HEK293 (cell line): ENCODE measurements around the gene C19orf47.

Experiments used
- CTCF ChIA-PET: fragments of 350-600 bp; formaldehyde crosslinking; extraction: SDS; loops from one replicate; lab custom pipeline; 2021; ENCODE audit warnings: antibody characterized with exemption; lab: Yijun Ruan, JAX
- POLR2A ChIA-PET: fragments of 300-600 bp; formaldehyde crosslinking; extraction: SDS; loops from one replicate; lab custom pipeline; 2020; ENCODE audit warnings: antibody characterized with exemption, inconsistent platforms; lab: Yijun Ruan, JAX
- H3K27ac ChIP-seq: fragments of 200-500 bp; sonication (Bioruptor generic); 2 replicates; pipeline ENCODE4 v1.5.1; 2014; ENCODE audit warnings: low read depth, low read length, control low read depth, inconsistent platforms; ENCODE audit errors: extremely low read depth
- H3K36me3 ChIP-seq, 2 experiments: fragments of 200-500 bp in 1 of 2; sonication (Bioruptor generic) in 1 of 2; 1 replicate in 1 of 2; 2 replicates in 1 of 2; pipeline ENCODE4 v1.5.1; 2014 to 2017; ENCODE audit warnings: inconsistent platforms in 2 of 2, low read length in 2 of 2; ENCODE audit not compliant: control insufficient read depth in 2 of 2, insufficient read depth in 1 of 2
- H3K4me1 ChIP-seq: fragments of 200-500 bp; sonication (Bioruptor generic); 2 replicates; pipeline ENCODE4 v1.5.1; 2014; ENCODE audit warnings: mild to moderate bottlenecking, low read length, inconsistent platforms; ENCODE audit not compliant: control insufficient read depth, insufficient read depth
- H3K4me3 ChIP-seq: 2 replicates; pipeline ENCODE4 v1.5.1; 2011; ENCODE audit warnings: low read depth, mild to moderate bottlenecking, control low read depth, low read length, moderate library complexity
- H3K9me3 ChIP-seq: fragments of 200-500 bp; sonication (Bioruptor generic); 2 replicates; pipeline ENCODE4 v1.5.1; 2014; ENCODE audit warnings: low read depth, low read length, inconsistent platforms; ENCODE audit not compliant: control insufficient read depth, insufficient read depth
- GLIS2 ChIP-seq: fragments of 450-650 bp; formaldehyde crosslinking; IDR thresholded peaks from 2 replicates; pipeline ENCODE4 v1.5.1; 2016; ENCODE audit warnings: missing biosample characterization, missing genetic modification characterization
- HOXA7 ChIP-seq: sonication (generic); formaldehyde crosslinking; IDR thresholded peaks from 2 replicates; pipeline ENCODE4 v1.8.1; 2022; ENCODE audit warnings: missing genetic modification reagents, borderline replicate concordance
- KLF1 ChIP-seq: fragments of 450-650 bp; formaldehyde crosslinking; IDR thresholded peaks from 2 replicates; pipeline ENCODE4 v1.5.1; 2016; ENCODE audit warnings: missing biosample characterization, missing genetic modification characterization
- KLF8 ChIP-seq: fragments of 450-650 bp; formaldehyde crosslinking; IDR thresholded peaks from 2 replicates; pipeline ENCODE4 v1.5.1; 2016; ENCODE audit warnings: missing biosample characterization, missing genetic modification characterization
- PRDM1 ChIP-seq: fragments of 450-650 bp; formaldehyde crosslinking; IDR thresholded peaks from 2 replicates; pipeline ENCODE4; 2016; ENCODE audit warnings: missing biosample characterization, missing genetic modification characterization
- ZBTB8A ChIP-seq: fragments of 450-650 bp; formaldehyde crosslinking; IDR thresholded peaks from 2 replicates; pipeline ENCODE4 v1.5.1; 2016; ENCODE audit warnings: missing biosample characterization, missing genetic modification characterization
- ZNF10 ChIP-seq: fragments of 450-650 bp; formaldehyde crosslinking; IDR thresholded peaks from 2 replicates; pipeline ENCODE4 v1.5.1; 2017; ENCODE audit warnings: missing biosample characterization, missing genetic modification characterization
- ZNF138 ChIP-seq: fragments of 450-650 bp; formaldehyde crosslinking; IDR thresholded peaks from 2 replicates; pipeline ENCODE4 v1.5.1; 2016; ENCODE audit warnings: missing biosample characterization, missing genetic modification characterization, borderline replicate concordance
- ZNF140 ChIP-seq: fragments of 450-650 bp; formaldehyde crosslinking; IDR thresholded peaks from 2 replicates; pipeline ENCODE4 v1.5.1; 2016; ENCODE audit warnings: missing biosample characterization, missing genetic modification characterization
- ZNF16 ChIP-seq: fragments of 450-650 bp; formaldehyde crosslinking; IDR thresholded peaks from 2 replicates; pipeline ENCODE4 v1.5.1; 2016; ENCODE audit warnings: low read depth, missing biosample characterization, missing genetic modification characterization
- ZNF184 ChIP-seq: fragments of 450-650 bp; IDR thresholded peaks from 2 replicates; pipeline ENCODE4 v1.5.1; 2018; ENCODE audit warnings: missing biosample characterization, mild to moderate bottlenecking, missing genetic modification characterization
- ZNF211 ChIP-seq: fragments of 450-650 bp; formaldehyde crosslinking; IDR thresholded peaks from 2 replicates; pipeline ENCODE4 v1.5.1; 2016; ENCODE audit warnings: low read depth, missing biosample characterization, missing genetic modification characterization
- ZNF280D ChIP-seq: fragments of 450-650 bp; formaldehyde crosslinking; IDR thresholded peaks from 2 replicates; pipeline ENCODE4 v1.5.1; 2016; ENCODE audit warnings: missing biosample characterization, missing genetic modification characterization
- ZNF366 ChIP-seq: fragments of 450-650 bp; formaldehyde crosslinking; conservative IDR thresholded peaks from 2 replicates; pipeline ENCODE4 v1.5.1; 2016; ENCODE audit warnings: missing biosample characterization, missing genetic modification characterization
- ZNF585B ChIP-seq: fragments of 450-650 bp; formaldehyde crosslinking; IDR thresholded peaks from 2 replicates; pipeline ENCODE4 v1.5.1; 2016; ENCODE audit warnings: missing biosample characterization, missing genetic modification characterization
- TF ChIP-seq, protein P1 (sequence below): fragments of 450-650 bp; formaldehyde crosslinking; conservative IDR thresholded peaks from 2 replicates; pipeline ENCODE4 v1.5.1; 2016; ENCODE audit warnings: low read depth, missing biosample characterization, missing genetic modification characterization
- TF ChIP-seq, protein P2 (sequence below): fragments of 450-650 bp; formaldehyde crosslinking; IDR thresholded peaks from 2 replicates; pipeline ENCODE4 v1.5.1; 2016; ENCODE audit warnings: missing biosample characterization, missing genetic modification characterization, low read depth
- TF ChIP-seq, protein P3 (sequence below): fragments of 450-650 bp; formaldehyde crosslinking; IDR thresholded peaks from 2 replicates; pipeline ENCODE4 v1.5.1; 2016; ENCODE audit warnings: missing biosample characterization, missing genetic modification characterization

The C19orf47 gene

GRCh38 chr19:40333083-40333482 lies 15.1 kb downstream of the C19orf47 start (continued):
- TF ChIP-seq, protein P1, sequence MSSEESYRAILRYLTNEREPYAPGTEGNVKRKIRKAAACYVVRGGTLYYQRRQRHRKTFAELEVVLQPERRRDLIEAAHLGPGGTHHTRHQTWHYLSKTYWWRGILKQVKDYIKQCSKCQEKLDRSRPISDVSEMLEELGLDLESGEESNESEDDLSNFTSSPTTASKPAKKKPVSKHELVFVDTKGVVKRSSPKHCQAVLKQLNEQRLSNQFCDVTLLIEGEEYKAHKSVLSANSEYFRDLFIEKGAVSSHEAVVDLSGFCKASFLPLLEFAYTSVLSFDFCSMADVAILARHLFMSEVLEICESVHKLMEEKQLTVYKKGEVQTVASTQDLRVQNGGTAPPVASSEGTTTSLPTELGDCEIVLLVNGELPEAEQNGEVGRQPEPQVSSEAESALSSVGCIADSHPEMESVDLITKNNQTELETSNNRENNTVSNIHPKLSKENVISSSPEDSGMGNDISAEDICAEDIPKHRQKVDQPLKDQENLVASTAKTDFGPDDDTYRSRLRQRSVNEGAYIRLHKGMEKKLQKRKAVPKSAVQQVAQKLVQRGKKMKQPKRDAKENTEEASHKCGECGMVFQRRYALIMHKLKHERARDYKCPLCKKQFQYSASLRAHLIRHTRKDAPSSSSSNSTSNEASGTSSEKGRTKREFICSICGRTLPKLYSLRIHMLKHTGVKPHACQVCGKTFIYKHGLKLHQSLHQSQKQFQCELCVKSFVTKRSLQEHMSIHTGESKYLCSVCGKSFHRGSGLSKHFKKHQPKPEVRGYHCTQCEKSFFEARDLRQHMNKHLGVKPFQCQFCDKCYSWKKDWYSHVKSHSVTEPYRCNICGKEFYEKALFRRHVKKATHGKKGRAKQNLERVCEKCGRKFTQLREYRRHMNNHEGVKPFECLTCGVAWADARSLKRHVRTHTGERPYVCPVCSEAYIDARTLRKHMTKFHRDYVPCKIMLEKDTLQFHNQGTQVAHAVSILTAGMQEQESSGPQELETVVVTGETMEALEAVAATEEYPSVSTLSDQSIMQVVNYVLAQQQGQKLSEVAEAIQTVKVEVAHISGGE (tag by site-specific recombination): peak; percentile 91
- TF ChIP-seq ZNF140 (tag by site-specific recombination) (peak; percentile 99), ZNF366 (tag by site-specific recombination) (peak; percentile 56; the same call in 1 of the 2 replicates)

DNA sequence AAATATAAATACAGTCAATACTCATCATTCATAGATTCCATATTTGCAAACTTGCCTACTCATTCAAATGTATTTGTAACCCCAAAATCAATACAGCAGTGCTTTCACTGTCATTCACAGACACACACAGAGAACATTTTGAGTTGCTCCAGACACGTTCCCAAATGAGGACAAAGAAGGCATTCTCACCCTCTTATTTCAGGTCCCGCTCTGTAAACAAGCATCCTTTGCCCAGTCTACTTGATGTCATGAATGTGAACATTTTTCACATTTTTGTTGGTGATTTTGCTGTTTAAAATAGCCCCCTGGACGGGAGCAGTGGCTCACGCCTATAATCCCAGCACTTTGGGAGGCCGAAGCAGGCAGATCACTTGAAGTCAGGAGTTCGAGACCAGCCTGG lies 15.5 kb downstream of the C19orf47 start:
- ChIA-PET POLR2A (interaction anchor here (5.3 kb wide), 1 partner anchor 15 kb away, joined by 36 read pairs; the partner anchor contains the start of genes C19orf47 and PLD3), CTCF (interaction anchor here (0.6 to 3.7 kb wide), 2 partner anchors 27 to 95 kb away, joined by 3 to 16 read pairs; no protein-coding TSS in a partner anchor)
- TF ChIP-seq ZNF184 (tag by site-specific recombination): no peak
- TF ChIP-seq ZNF280D (tag by site-specific recombination): no peak
- TF ChIP-seq ZNF138 (tag by site-specific recombination): no peak
- no peak for TF ChIP-seq KLF1 (tag by site-specific recombination)
- no peak for TF ChIP-seq GLIS2
- TF ChIP-seq PRDM1 (tag by site-specific recombination): no peak
- TF ChIP-seq ZNF211 (tag by site-specific recombination): no peak
- TF ChIP-seq, protein P2, sequence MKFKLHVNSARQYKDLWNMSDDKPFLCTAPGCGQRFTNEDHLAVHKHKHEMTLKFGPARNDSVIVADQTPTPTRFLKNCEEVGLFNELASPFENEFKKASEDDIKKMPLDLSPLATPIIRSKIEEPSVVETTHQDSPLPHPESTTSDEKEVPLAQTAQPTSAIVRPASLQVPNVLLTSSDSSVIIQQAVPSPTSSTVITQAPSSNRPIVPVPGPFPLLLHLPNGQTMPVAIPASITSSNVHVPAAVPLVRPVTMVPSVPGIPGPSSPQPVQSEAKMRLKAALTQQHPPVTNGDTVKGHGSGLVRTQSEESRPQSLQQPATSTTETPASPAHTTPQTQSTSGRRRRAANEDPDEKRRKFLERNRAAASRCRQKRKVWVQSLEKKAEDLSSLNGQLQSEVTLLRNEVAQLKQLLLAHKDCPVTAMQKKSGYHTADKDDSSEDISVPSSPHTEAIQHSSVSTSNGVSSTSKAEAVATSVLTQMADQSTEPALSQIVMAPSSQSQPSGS (tag by site-specific recombination): no peak
- TF ChIP-seq ZNF10 (tag by site-specific recombination): no peak
- TF ChIP-seq ZNF16: no peak
- TF ChIP-seq ZNF585B (tag by site-specific recombination): no peak
- no peak for TF ChIP-seq KLF8 (tag by site-specific recombination)
- TF ChIP-seq ZBTB8A (tag by site-specific recombination): no peak
- TF ChIP-seq, protein P3, sequence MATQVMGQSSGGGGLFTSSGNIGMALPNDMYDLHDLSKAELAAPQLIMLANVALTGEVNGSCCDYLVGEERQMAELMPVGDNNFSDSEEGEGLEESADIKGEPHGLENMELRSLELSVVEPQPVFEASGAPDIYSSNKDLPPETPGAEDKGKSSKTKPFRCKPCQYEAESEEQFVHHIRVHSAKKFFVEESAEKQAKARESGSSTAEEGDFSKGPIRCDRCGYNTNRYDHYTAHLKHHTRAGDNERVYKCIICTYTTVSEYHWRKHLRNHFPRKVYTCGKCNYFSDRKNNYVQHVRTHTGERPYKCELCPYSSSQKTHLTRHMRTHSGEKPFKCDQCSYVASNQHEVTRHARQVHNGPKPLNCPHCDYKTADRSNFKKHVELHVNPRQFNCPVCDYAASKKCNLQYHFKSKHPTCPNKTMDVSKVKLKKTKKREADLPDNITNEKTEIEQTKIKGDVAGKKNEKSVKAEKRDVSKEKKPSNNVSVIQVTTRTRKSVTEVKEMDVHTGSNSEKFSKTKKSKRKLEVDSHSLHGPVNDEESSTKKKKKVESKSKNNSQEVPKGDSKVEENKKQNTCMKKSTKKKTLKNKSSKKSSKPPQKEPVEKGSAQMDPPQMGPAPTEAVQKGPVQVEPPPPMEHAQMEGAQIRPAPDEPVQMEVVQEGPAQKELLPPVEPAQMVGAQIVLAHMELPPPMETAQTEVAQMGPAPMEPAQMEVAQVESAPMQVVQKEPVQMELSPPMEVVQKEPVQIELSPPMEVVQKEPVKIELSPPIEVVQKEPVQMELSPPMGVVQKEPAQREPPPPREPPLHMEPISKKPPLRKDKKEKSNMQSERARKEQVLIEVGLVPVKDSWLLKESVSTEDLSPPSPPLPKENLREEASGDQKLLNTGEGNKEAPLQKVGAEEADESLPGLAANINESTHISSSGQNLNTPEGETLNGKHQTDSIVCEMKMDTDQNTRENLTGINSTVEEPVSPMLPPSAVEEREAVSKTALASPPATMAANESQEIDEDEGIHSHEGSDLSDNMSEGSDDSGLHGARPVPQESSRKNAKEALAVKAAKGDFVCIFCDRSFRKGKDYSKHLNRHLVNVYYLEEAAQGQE (tag by site-specific recombination): no peak
- TF ChIP-seq HOXA7 (CRISPR knock-in tag): no peak
- H3K4me3 ChIP-seq: no peak overlapping the region
- no peaks in the 10 kb centered on the region for H3K4me1 ChIP-seq
- peaks cover 87 to 89% of the 10 kb centered on the region in 2 experiments for H3K36me3 ChIP-seq
- H3K27ac ChIP-seq: no peak overlapping the region
- H3K9me3 ChIP-seq: no peaks in the 10 kb centered on the region
